NCI-H2196 (cell line): ENCODE results near the gene MAN2B1.
A peak's percentile ranks its signal among the peaks of the same experiment; 100 is the strongest.
"Not testable (repeated sequence)": the region's sequence is repeated elsewhere in the genome, so short reads cannot be mapped to it uniquely, and the experiment has no call there.

ENCODE experiments used
- DNase-seq: peaks from one replicate; lab custom pipeline; 2025; ENCODE audit not compliant: unreplicated experiment; lab: John Stamatoyannopoulos, UW

MAN2B1 gene

GRCh38 chr19:12664406-12665280 lies 1.9 kb downstream of the MAN2B1 start:
- DNase-seq: peak; percentile 47

- no peak for DNase-seq
These were observed 5.6 kb downstream of the MAN2B1 start for GRCh38 chr19:12660980-12661379.

- no peak for DNase-seq
These were observed 8.6 kb downstream of the MAN2B1 start for GRCh38 chr19:12657966-12658365.

GRCh38 chr19:12656899-12657571 lies 9.5 kb downstream of the MAN2B1 start:
- DNase-seq: no peak

- DNase-seq: no peak
These were observed 11.0 kb downstream of the MAN2B1 start for GRCh38 chr19:12655546-12655945.

- DNase-seq: no peak
These were observed 14.3 kb downstream of the MAN2B1 start for GRCh38 chr19:12652219-12652618.

GRCh38 chr19:12649941-12650340 lies 16.6 kb downstream of the MAN2B1 start:
- DNase-seq: no peak

GRCh38 chr19:12648088-12648487 lies 18.5 kb downstream of the MAN2B1 start:
- DNase-seq: peak; percentile 7

- peak; percentile 62 for DNase-seq
These were observed 19.0 kb downstream of the MAN2B1 start for GRCh38 chr19:12647490-12648071.

GRCh38 chr19:12647047-12647446 lies 19.5 kb downstream of the MAN2B1 start:
- DNase-seq: no peak

GRCh38 chr19:12646551-12646950 lies 20.0 kb downstream of the MAN2B1 start:
- DNase-seq: no peak

- not testable (repeated sequence) for DNase-seq
These were observed 22.8 kb downstream of the MAN2B1 start for GRCh38 chr19:12643716-12644115.

- DNase-seq: no peak
These were observed 24.0 kb downstream of the MAN2B1 start for GRCh38 chr19:12642506-12642905.

GRCh38 chr19:12641456-12641855 lies 25.1 kb downstream of the MAN2B1 start:
- no peak for DNase-seq

- DNase-seq: peak; percentile 75
These were observed 26.5 kb downstream of the MAN2B1 start for GRCh38 chr19:12639901-12640613.

- no peak for DNase-seq
These were observed 27.8 kb downstream of the MAN2B1 start for GRCh38 chr19:12638611-12639182.

GRCh38 chr19:12636631-12637030 lies 29.9 kb downstream of the MAN2B1 start:
- DNase-seq: no peak

GRCh38 chr19:12629215-12629614 lies 37.3 kb downstream of the MAN2B1 start:
- DNase-seq: no peak

GRCh38 chr19:12628040-12629022 lies 38.2 kb downstream of the MAN2B1 start:
- DNase-seq: no peak

GRCh38 chr19:12626958-12627357 lies 39.6 kb downstream of the MAN2B1 start:
- no peak for DNase-seq
